ENCODE data around the gene KLK2.
"Not testable (repeated sequence)": the region's sequence is repeated elsewhere in the genome, so short reads cannot be mapped to it uniquely, and the experiment has no call there.

The KLK2 gene

GRCh38 chr19:50894478-50895356 lies 21.5 kb downstream of the KLK2 start:
- DNase-seq (ENCODE audit: low read depth, low spot score): no peak

- not testable (repeated sequence) for DNase-seq (ENCODE audit: low read depth, low spot score)
Measured at GRCh38 chr19:50896089-50896590, 22.9 kb downstream of the KLK2 start.

- no peak for DNase-seq (ENCODE audit: low read depth, low spot score)
Measured at GRCh38 chr19:50896591-50897190, 23.5 kb downstream of the KLK2 start.

DNA sequence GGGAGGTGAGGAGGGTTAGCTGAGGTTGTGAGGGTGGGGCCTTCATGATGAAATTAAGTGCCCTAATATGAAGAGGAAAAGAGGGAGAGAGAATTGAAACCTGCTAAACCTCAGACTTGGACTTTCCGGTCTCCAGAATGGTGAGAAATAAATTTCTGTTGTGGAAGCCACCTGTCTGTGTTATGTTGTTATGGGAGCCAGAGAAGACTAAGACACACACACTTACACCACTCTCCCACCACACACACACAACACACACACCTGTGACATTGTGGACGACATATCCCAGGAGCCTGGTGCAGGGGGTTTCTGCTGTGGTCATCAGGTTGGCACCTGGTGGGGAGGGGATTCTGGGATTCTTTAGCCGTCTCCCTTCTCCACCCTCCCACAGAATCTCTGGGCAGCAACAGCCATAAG lies 24.0 kb downstream of the KLK2 start:
- no peak for DNase-seq (ENCODE audit: low read depth, low spot score)

- DNase-seq (ENCODE audit: low read depth, low spot score): no peak
Measured at GRCh38 chr19:50897612-50898011, 24.4 kb downstream of the KLK2 start.

GRCh38 chr19:50898018-50898417 lies 24.8 kb downstream of the KLK2 start:
- DNase-seq (ENCODE audit: low read depth, low spot score): no peak

DNA sequence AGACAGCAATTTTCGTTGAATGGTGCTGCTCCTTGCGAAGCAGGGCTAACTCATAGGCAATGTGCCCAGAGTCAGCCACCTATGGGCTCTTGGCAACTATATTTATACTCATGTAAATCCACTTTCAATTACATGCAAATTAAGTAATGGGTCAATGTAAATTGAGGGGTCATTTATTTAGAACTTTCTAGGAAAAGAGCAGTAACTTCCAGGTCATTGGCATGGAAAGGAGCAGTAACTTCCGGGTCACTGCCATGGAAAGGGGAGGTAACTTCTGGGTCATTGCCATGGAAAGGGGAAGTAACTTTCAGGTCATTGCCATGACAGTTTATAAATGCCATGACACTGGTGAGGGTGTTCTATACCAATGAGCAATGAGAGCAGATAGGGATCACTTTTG lies 26.3 kb downstream of the KLK2 start:
- DNase-seq (ENCODE audit: low read depth, low spot score): no peak

GRCh38 chr19:50902640-50903039 lies 29.4 kb downstream of the KLK2 start:
- DNase-seq (ENCODE audit: low read depth, low spot score): no peak

DNA sequence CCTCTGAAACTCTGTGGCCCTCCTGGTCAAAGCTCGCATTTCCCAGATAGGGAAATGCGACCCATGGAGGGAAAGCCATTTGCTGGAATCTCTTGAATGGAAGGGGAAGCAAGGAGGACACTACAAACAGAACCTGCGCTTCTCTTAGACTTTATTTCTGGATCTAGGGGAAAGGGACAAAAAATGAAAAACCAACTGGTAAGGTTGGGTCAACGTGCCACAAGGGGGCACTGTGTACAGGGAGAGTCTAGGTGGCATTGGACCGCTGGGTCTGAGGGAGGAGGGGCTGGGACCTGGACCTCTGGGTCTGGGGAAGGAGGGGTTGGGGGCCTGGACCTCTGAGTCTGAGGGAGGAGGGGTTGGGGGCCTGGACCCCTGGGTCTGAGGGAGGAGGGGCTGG lies 33.0 kb downstream of the KLK2 start:
- peak; percentile 49 for DNase-seq (ENCODE audit: low read depth, low spot score)

- no peak for DNase-seq (ENCODE audit: low read depth, low spot score)
Measured at GRCh38 chr19:50908336-50908735, 35.1 kb downstream of the KLK2 start.

DNA sequence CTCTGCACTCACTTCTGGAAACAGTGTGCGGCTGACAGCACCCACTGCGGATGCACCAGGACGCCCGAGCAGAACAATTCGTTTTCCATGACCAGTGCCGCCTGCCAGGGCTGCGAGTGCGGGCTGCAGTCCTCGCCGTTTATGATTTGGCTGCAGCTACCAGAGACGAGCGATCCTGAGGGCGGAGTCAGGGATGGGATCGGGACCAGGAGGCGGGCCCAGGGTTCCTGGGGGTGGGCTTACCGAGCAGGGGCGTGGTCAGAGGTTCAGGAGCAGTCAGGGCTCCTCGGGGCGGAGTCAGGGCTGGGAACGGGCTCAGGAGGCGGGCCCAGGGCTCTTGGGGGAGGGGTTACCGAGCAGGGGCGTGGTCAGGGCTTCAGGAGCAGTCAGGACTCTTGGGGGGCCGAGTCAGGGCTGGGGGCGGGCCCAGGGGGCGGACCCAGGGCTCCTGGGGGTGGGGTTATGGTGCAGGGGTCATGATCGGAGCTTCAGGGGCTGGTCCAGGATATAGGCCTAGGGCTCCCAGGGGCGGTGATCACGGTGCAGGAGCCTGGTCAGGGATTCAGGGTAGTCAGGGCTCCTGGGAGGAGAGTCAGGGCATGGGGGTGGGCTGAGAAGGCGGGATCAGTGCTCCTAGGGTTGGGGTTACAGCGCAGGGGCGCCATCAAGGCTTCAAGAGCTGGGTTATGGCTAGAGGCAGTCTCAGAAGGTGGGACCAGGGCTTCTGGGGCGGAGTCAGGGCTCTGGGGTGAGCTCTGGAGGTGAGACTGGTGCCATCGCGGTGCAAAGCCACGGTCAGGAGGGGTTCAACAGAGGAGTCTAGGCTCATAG lies 36.2 kb downstream of the KLK2 start:
- DNase-seq (ENCODE audit: low read depth, low spot score): peak; percentile 97

- DNase-seq (ENCODE audit: low read depth, low spot score): no peak
Measured at GRCh38 chr19:50910722-50911121, 37.5 kb downstream of the KLK2 start.

DNA sequence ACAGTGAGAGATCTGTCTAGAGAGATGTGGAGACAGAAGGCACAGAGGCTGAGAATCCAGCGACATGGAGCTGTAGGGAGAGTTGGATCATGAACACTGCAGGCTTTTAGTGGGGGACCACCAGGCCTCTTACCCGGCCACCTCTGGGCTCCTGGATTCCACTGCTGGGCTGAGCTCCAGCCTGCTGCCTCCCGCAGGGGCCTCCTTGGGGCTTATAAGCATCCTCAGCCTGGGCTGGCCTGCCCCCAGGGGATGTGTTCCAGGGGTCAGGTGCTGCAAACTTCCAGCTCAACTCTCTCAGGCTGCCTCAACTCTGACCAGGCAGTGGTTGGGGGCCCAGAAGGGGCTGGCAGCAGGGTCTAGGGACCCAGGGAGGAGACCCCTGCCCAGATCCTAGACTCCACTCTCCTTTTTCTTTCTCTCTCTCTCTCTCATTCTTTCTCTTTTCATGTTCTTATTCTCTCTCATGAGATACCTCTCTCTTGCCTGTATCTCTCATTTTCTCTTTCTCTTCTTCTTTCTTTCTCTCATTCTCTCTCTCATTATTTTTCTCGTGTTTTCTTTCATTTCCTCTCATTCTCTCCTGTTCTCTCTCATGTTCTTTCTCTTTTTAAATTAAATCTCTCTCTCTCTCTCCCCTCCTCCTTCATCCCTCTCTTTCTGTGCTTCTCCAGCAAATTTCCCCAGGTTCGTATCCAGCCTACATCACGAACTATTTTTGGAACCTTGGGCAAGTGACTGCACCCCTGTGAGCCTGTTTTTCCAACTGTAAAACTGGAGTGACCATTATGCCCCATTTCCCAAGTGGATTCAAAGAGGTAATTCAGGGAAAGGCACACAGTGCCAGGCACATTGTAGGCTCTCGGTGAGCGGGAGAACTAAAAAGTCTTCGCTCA lies 38.2 kb downstream of the KLK2 start, which contains the start of gene KLK4:
KLK4 (minus strand) TSS at position 190 of the 896 bp plus-strand sequence. CDS start 657 bp downstream, outside the sequence.
- DNase-seq (ENCODE audit: low read depth, low spot score): no peak

DNA sequence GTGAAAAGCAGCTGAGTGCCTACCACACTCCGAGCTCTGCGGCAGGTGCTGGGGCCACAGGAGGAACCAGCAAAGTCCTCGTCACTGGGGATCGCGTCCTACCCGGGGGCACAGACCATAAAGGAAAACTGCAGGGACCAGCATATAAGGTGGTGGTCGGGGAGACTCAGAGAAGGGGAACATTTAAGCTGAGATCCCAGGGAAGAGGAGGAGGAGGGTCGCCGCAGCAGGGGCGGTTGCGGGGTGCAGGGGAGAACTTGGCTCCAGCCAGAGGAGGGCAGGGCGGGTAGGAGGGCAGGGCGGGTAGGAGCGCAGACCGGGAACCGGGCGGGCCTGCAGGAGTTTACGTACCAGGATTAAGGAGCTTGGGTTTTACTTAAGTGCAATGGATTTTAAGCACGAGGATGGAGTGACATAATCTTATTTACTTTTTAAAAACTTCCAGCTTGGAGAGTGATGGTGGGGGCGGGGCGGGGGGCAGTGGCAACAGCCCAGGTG lies 38.9 kb downstream of the KLK2 start:
- no peak for DNase-seq (ENCODE audit: low read depth, low spot score)

- no peak for DNase-seq (ENCODE audit: low read depth, low spot score)
Measured at GRCh38 chr19:50912727-50913716, 39.8 kb downstream of the KLK2 start.

GRCh38 chr19:50916069-50916468 lies 42.8 kb downstream of the KLK2 start:
- DNase-seq (ENCODE audit: low read depth, low spot score): no peak

DNA sequence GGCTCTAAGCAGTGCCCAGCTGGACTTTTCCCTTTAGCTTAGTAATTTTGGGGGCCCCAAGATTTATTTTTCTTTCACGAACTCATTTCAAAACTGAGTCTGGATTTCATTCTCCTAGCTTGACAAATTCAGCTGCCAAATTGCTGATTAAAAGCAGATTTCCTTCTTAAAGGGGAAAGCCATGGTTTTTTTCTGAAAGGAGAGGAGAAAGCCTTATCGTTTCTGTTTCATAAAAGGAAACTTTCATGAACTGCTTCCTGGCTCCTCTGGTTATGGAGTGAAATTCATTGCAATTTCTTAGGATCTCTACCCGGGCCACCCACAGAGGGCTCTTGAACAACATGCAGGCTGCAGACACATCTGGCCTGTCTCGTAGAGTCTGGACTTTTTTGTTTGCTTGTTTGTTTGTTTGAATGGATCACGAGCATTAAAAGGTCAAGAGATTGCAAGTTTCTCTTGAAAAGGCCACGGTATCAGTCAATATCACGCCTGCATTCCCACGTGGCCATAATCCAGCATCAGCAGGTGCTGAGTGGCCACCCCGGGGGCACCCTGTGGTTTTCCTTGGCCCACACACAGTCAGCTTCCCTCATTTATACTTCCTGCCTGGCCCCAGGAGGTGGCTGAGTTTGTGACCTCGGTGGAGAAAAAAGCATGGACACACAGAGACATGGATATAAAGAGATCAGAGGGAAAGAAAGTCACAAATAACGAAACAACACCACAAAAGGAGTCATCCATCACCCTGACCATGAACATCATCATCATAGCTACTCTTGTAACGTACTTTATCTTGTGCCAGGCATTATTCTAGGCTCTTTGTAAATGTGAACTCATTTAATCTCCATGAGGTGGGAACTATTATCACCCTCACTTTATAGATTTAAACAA lies 48.4 kb downstream of the KLK2 start:
- no peak for DNase-seq (ENCODE audit: low read depth, low spot score)

DNA sequence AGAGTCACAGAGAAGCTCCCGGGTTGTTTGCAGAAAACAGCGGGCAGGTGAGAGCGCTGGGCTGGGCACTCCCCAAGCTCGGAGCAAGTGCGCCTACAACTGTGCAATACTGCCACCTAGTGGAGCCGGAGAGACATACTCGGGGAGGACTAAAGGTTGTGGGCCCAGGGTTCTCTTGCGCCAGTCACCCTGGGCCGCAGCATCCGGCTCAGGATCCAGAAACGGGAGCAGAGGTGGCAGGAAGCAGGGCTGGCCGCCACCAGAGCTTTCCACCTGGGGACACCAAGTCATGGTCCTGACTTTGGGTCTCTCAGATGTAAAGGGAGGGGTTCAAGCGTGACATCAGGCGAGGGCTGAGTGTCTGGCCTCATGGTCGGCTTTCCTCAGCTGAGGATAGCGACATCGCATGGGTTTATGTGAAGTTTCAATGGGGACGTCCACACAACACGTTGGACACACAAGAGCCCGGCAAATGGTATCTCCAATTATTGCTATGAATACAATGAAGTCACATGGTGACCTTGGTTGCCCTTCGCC lies 49.1 kb downstream of the KLK2 start:
- peak; percentile 85 for DNase-seq (ENCODE audit: low read depth, low spot score)
